ENCODE results near the gene PLAAT5. TPM values are rescaled to one million over a fixed set of nuclear protein-coding genes. Genes with fewer than 3 reads are reported as not detected.

The PLAAT5 gene
- total RNA-seq, 1 donor from 2014 or later: 2.2 TPM

DNA sequence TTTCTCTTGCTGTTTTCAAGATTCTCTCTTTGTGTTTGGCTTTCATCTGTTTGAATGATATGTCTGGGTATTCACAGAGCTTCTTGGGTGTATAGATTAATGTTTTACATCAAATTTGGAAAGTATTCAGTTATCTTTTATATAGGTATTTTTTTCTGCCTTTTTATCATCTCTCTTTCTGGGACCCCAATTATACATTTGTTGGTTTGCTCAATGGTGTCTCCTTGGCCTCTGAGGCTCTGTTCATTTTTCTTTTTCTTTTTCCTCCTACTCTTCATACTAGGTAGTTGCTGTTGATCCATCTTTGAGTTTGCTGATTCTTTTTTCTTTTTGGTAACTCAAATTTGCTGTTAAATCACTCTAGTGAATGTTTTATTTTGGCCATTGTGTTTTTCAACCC, 14.3 kb downstream of the PLAAT5 start:
- H3K27me3 ChIP-seq (ENCODE audit: low read depth): no peaks in the 10 kb centered on the region
- no peak for TF ChIP-seq CTCF (IDR thresholded peaks at IDR 0.05)
- intact Hi-C loops (cut with DNase I): no loop called here

GRCh38 chr11:63472372-63472771, 18.6 kb downstream of the PLAAT5 start:
- Histone ChIP-seq H3K36me3 (no peaks in the 10 kb centered on the region), H3K9me3 (peaks cover 13% of the 10 kb centered on the region), H3K27me3 (ENCODE audit: low read depth) (no peaks in the 10 kb centered on the region), H3K4me3 (no peak overlapping the region), H3K4me1 (no peaks in the 10 kb centered on the region), H3K27ac (no peak overlapping the region)
- ATAC-seq (no peak), DNase-seq (no peak)
- TF ChIP-seq CTCF (IDR thresholded peaks at IDR 0.05): no peak
- intact Hi-C loops (cut with DNase I): no loop called here

More for the DNA sequence above, 14.3 kb downstream of the PLAAT5 start:
- H3K27ac ChIP-seq: no peak overlapping the region
- H3K9me3 ChIP-seq: peaks cover 9% of the 10 kb centered on the region
- H3K4me1 ChIP-seq: no peaks in the 10 kb centered on the region
- H3K36me3 ChIP-seq: no peaks in the 10 kb centered on the region
- no peak overlapping the region for H3K4me3 ChIP-seq
- DNase-seq (no peak), ATAC-seq (no peak)

DNA sequence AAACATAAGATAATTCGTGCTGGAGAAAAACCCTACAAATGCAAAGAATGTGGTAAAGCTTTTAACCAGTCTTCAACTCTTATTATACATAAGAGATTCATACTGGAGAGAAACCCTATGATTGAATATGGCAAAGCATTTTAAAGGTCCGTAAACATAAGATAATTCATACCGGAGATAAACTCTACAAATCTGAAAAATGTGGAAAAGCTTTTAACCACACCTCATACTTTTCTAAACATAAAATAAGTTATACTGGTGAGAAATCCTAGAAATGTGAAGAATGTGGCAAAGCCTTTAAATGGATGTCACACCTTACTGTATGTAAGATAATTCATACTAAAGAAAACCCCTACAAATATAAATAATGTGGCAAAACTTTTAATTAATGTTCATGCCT, 20.7 kb downstream of the PLAAT5 start:
- Histone ChIP-seq H3K27me3 (ENCODE audit: low read depth) (no peaks in the 10 kb centered on the region), H3K36me3 (no peaks in the 10 kb centered on the region), H3K4me1 (no peaks in the 10 kb centered on the region), H3K4me3 (no peak overlapping the region), H3K27ac (no peak overlapping the region), H3K9me3 (peaks cover 4% of the 10 kb centered on the region)
- DNase-seq: no peak
- ATAC-seq: no peak
- no peak for TF ChIP-seq CTCF (IDR thresholded peaks at IDR 0.05)
- intact Hi-C loops (cut with DNase I): no loop called here

DNA sequence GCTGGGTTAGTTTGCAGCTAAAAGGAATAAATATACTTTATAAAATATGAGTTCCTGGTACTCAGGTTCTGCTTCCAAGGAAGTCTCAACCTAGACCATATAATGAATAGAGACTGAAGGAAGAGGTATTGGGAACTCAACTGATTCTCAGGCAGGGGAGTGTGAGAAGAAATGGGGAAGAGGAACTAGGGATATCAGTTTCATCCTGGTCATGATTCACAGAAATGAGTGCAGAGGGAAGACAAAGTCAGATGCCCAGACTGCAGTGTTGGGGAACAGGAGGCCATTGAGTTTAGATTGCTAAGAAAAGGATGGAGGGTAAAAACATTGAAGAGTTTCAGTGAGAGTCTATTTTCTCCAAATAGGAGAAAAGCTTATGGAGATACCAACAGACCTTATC, 28.8 kb downstream of the PLAAT5 start:
- DNase-seq: no peak
- no peaks in the 10 kb centered on the region for H3K4me1 ChIP-seq
- H3K36me3 ChIP-seq: no peaks in the 10 kb centered on the region
- no peak overlapping the region for H3K27ac ChIP-seq
- TF ChIP-seq CTCF (IDR thresholded peaks at IDR 0.05): no peak
- intact Hi-C loops (cut with DNase I): no loop called here
- H3K4me3 ChIP-seq: no peak overlapping the region
- H3K9me3 ChIP-seq: no peaks in the 10 kb centered on the region
- H3K27me3 ChIP-seq (ENCODE audit: low read depth): peaks cover 3% of the 10 kb centered on the region
- no peak for ATAC-seq

DNA sequence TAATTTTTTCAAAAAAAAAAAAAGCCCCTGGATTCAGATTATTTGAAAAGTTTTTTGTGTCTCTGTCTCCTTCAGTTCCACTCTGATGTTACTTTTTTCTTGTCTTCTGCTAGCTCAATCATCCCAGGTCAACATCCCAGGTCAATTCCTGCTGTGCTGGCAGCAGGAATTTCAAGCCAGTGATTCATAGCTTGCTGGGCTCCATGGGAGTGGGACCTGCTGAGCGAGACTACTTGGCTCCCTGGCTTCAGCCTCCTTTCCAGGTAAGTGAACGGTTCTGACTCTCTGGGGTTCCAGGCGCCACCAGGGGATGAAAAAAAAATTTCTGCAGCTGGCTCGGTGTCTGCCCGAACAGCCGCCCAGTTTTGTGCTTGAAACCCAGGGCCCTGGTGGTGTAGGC, 31.4 kb downstream of the PLAAT5 start:
- intact Hi-C loops (cut with DNase I): no loop called here
- Histone ChIP-seq H3K4me3 (no peak overlapping the region), H3K27me3 (ENCODE audit: low read depth) (peaks cover 3% of the 10 kb centered on the region), H3K27ac (no peak overlapping the region), H3K9me3 (no peaks in the 10 kb centered on the region), H3K36me3 (no peaks in the 10 kb centered on the region), H3K4me1 (no peaks in the 10 kb centered on the region)
- no peak for DNase-seq
- ATAC-seq: no peak
- no peak for TF ChIP-seq CTCF (IDR thresholded peaks at IDR 0.05)

DNA sequence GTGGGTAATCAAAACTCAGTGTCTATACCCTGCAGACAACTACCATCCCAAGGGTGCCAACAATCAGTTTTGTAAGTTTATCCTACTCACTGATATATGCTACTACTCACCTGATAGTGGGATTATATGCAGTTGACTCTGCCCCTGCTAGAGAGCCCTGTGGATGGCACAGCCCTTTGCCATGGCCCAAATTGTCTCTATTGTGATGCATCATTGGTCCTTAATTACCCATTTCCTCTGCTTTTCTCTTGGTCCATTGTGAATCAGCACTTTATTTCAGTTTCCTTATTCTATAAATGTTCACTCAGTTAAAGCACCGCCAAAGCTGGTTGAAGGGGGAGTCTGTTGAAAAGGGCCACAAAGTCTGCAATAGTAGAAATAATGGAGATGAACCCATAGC, 42.3 kb downstream of the PLAAT5 start:
- Histone ChIP-seq H3K9me3 (no peaks in the 10 kb centered on the region), H3K4me3 (no peak overlapping the region), H3K4me1 (no peaks in the 10 kb centered on the region), H3K27me3 (ENCODE audit: low read depth) (no peaks in the 10 kb centered on the region), H3K36me3 (no peaks in the 10 kb centered on the region), H3K27ac (no peak overlapping the region)
- no peak for TF ChIP-seq CTCF (IDR thresholded peaks at IDR 0.05)
- DNase-seq: no peak
- no peak for ATAC-seq
- intact Hi-C loops (cut with DNase I): no loop called here
